GM18498 (cell line): ENCODE results near the gene WWP2.
"Not testable (repeated sequence)": the region's sequence is repeated elsewhere in the genome, so short reads cannot be mapped to it uniquely, and the experiment has no call there.

Experiments used
- ATAC-seq: cut with Tn5 transposase; IDR thresholded peaks from one replicate; pipeline ENCODE4 v1.9.1; 2021; ENCODE audit warnings: mild to moderate bottlenecking, moderate library complexity; ENCODE audit not compliant: unreplicated experiment

The WWP2 gene

DNA sequence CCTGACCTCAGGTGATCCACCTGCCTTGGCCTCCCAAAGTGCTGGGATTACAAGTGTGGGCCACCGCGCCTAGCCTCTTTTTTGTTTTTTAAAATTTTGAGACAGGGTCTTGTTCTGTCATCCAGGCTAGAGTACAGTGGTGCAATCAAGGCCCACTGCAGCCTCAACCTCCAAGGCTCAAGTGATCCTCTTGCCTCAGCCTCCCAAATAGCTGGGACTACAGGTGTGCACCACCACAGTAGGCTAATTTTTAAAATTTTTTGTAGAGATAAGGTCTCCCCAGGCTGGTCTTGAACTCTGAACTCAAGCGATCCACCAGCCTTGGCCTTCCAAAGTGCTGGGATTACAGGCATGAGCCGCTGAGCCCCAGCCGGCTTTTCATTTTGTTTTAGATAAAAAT lies 92.6 kb downstream of the WWP2 start:
- not testable (repeated sequence) for ATAC-seq

DNA sequence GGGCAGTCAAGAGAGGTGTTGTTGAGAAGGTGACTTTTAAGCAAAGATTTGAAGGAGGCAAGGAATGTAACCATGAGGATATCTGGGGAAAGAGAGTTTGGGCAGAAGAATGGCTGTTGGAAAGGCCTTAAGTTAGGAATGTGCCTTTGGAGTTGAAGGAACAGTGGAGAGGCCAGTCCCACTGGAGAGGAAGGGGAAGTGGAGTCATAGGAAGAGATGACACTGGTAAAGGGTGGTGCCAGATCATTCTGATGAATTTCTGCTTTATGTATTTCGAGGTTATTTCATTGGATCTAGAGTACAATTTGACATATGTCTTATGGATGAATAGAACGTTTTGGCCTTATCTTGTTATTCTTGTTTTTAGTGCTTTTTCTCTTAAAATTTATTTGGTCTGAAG lies 93.5 kb downstream of the WWP2 start:
- no peak for ATAC-seq

DNA sequence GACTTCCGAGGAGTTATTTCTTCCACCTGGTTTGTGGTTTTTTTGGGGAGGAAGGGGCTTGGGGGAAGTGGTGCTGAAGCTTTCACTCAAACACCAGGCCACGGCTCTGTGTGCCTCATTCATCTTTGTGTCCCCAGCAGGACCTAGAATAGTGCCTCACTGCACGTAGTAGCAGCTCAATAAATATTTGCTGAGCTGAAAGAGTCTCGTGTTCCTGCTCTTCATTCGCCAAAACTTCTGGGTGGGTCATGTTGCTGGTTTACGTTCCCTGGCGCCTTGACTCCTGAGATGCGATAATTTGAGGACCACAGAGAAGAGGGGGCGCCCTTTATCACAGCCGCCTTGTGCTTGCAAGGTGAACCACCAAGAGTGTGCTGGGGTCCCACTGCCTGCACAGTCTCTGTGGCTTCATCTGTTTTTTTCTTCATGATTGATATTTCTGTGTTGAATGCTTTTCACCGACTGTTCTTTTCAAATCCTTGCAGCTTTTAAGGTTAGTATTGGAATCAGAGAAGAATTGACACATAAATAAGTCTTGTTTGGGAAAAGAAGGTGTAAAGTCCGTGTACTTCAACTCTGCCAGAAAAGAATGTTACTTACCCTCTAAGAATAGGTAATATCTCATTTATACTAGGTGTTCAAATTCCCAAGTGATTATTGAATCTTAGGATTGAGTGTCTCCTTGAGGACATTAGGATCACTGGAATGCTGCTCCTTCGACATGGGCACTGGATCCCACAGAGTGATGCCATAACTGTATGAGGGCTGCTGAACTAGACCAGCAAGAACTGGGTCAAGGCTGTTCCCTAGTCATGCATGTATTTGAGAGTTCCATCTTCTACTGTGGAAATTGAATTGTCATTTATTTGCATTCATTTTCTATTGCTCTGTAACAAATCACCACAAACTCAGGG lies 96.3 kb downstream of the WWP2 start:
- no peak for ATAC-seq

DNA sequence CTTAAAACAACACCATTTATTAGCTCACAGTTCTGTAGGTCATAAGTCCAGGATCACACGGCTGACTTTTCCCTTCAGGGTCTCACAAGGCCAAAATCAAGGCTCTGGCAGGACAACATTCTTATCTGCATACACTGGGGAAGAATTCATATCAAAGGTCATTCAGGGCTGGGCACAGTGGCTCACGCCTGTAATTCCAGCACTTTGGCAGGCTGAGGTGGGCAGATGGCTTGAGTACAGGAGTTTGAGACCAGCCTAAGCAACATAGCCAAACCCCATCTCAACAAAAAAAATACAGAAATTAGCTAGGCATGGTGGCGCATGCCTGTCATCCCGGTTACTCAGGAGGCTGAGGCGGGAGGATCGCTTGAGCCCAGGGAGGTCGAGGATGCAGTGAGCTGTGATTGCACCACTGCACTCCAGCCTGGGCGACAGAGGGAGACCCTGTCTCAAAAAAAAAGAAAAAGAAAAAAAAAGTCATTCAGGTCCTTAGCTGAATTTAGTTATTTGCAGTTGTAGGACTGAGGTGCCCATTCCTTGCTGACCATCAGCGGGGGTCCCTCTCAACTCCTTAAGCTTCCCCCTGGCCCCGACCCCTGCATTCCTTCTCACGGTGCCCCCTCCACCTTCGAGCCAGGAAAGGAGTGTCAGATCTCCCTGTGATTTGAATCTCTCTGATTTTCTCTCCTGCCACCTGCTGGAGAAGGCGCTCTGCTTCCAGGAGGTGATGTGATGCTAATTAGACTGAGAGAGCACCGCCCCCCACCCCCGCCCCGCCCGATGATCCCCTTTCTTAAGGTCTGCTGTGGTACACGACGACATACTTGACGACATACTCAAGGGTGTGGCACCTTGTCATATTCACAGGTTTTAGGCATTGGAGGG lies 97.2 kb downstream of the WWP2 start:
- ATAC-seq: no peak

DNA sequence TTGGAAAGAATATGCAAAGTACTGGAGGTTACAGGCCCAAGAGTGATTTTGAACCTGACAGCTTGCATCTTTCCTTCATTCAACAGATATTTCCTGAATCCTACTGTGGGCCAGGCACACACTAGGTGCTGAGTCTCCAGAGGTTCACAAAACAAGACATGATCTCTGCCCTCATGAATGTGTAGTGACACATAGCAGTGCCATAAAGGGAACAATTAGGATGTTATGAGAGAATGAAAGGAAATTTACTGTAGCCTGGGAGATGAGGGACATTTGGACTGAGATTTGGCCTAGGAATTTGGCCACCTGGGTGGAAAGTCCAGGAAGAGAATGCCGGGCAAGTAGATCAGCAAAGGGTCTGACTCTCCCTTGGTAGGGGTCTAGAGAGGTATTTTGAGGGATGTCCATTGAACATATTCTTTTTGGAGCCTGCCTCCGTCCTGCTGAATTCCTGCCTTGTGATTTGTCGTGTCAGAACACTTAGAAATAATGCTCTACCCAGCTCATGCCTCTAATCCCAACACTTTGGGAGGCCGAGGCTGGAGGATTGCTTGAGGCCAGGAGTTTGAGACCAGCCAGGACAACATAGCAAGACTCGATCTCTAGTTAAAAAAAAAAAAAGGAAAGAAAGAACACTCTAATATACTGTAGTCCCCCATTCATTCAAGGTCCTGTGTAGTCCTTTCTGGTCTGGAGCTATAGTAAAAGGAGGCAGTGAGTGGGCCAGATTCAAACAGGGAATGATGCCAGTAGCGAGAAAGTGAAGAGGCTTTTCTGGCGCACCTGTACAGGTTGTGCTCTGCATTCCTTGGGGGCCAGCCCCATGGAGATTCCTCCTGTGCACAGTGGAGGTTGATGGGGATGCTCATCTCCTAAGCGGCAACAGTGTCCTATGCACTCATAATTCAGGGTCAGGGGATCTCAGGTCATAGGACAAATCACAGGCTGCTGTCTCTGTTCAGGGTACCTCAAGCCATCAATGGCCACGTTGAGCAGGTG lies 98.4 kb downstream of the WWP2 start:
- no peak for ATAC-seq

DNA sequence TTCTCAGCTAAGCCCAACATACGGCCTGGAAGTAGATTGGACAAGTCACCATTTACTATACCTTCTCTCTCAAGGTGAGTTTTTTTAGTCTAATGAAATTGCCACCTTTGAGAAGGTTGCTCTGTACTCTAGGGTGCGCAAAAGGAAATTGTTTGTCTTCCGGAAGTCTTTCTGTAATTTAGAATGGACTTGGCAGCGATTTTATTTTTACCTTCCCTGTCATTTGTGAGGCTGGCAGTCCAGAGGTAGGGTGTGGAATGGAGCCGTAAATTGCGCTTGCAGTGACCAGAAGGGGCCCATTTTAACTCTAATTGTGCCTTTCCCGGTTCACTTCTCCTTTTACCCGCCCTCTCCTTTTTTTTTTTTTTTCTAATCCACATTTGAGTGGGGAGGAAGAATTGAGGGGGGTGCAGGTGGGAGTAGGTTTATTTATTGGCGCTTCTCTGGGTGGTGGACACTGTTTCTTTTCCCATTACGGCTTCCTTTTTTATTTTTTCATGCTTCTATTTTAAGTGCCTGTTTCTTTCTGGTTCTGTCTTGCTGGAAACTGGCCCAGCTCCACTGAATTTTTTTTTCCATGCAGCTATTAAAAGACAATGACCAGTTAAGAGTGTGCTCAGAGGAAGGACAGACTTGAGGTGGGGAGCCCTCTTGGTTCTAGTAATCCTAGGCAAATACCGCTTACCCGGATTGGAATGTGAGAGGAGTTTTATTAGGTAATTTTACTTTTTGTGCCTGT lies 99.3 kb downstream of the WWP2 start:
- ATAC-seq: no peak

DNA sequence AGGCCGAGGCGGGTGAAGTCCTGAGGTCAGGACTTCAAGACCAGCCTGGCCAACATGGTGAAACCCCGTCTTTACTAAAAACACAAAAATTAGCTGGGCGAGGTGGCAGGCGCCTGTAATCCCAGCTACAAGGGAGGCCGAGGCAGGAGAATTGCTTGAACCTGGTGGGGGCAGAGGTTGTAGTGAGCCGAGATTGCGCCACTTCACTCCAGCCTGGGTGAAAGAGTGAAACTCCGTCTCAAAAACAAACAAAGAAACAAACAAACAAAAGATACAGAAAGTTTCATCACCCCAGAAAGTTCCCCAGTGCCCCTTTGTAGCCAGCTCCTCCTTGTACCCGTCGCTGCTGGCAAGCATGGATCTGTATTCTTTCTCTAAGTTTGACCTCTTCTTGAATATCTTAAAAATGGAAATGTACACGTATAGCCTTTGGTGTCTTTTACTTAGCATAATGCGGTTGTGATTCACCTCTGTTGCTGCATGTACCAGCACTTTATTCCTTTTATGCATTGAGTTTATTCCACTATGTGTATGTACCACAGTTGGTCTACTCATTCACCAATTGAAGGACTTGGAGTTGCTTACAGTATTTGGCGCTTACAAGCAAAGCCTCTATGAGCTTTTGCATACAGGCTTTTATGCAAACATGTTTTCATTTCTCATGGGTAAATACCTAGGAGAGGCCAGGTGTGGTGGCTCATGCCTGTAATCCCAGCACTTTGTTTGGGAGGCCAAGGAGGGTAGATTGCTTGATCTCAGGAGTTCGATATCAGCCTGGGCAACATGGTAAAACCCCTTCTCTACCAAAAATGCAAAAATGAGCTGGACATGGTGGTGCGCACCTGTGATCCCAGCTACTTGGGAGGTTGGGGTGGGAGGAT lies 101.5 kb downstream of the WWP2 start:
- no peak for ATAC-seq

DNA sequence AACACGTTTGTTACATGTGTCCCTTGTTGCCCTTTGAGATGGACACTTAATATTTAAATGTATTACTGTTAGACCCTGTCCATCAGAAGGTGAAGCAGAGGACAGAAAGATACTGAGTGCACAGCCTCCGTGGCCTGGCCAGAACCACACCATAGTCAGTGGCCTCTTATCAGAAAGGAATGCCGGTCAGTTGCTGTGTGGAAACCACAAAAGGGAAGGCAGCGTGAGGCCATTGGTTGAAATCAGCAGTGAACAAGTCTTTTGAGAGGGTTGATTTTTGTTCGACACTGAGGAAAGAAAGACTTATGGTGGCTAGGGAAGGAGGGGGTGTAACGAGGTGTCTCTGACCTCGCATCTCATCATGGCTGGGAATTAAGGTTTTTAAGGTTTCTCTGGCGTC lies 103.6 kb downstream of the WWP2 start:
- ATAC-seq: no peak

DNA sequence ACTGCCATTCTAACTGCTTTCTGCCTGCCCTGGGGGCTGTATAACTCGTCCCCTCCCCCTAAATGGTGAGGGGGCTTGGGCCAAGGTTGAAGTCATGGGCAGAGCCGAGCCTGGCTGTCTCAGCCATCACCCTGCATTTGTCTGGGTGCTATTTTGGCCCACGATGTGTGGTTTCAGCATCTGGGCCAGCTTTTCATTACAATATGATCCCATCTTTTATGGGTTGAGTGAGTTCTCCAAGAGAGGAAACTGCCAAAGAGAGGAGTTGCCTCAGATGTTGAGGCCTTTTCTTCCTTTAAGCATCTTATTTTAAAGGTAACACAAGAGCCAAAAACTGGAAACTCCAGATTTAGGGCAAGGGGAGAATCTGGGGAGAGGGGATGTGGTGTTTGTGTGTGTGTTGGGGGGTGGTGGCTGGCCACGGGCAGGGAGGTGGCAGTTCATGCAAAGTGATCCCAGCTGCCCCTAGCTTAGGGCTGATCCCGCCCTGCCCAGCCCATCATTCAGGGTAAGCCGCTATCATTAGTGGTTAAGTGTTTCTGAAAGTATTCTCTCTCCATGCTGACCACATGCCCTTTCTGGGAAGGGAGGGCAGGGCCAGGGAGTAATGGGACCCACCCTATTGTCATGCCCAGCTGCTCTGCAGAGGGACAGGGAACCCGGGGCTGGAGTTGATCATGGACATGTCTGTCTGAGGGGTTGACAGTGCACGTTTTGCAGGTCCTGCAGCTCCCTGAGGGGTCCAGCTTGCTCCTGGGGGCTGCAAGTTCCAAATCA lies 105.8 kb downstream of the WWP2 start:
- ATAC-seq: no peak

DNA sequence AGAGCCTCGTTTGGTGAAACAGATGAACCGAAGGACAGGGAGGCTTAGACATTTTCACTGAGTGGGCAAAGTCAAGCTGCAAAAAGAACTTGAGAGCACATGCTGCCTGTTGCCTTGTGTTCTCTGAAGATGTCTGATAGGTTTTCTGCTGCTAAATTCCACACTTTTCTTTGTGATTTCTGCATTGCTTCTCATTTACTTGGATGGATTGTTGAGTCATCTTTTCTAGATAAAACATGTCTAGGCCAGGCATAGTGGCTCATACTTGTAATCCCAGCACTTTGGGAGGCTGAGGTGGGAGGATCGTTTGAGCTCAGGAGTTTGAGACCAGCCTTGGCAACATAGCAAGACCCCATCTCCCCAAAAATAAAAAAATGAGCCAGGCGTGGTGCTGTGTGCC lies 108.6 kb downstream of the WWP2 start:
- no peak for ATAC-seq

DNA sequence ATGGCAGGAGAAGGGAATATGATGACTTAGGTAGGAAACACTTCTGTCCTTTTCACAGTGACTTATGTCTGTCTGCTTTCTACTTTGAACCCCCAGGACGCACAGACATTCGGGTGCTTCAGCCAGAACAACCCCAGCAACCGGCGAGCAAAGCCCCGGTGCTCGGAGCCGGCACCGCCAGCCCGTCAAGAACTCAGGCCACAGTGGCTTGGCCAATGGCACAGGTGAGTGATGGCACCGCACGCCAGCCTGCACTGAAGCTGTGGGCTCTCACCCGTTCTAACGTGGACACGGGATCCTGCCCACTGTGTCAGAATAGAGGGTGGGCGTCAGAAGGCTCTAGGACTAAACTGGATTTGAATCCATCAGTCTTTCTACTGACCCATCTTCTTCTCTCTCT lies 109.6 kb downstream of the WWP2 start:
- ATAC-seq: no peak

DNA sequence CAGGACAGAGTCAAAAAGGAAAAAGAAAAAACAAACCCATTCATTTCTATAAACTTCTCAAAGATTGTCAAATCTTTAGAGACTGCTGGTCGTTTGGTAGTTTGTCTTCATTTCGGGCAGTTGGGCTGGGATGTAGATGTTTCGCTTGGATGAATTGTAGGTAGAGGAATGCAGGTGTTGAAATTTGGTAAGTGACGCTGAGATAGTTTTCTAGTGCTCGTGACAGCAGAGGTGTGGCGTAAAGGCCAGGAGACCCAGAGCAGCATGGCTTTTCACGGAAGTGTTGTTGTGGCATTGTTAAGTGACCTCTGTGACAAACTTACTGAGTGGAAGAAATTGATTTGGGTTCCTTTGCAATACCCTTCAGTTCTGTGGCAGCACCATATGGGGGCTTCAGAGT lies 110.8 kb downstream of the WWP2 start:
- ATAC-seq: no peak

DNA sequence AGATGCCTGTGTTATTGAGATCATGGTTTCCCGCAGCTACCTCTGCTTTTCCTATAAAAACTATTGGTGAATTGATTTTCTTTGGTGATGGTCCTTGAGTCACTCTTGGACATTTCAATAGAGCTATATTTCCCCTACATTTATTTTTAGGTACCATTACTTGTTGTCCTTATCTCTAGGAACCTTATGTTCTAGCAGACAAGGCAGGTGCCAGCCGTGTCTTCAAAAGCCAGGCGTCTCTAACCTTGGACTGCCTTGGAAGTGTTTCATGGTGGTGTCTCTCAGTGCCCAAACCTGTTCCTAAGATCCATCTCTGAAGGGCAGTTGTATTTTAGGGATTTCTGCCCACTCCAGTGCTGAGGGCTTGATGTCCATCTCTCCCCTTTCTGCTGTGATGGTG lies 111.7 kb downstream of the WWP2 start:
- ATAC-seq: no peak

DNA sequence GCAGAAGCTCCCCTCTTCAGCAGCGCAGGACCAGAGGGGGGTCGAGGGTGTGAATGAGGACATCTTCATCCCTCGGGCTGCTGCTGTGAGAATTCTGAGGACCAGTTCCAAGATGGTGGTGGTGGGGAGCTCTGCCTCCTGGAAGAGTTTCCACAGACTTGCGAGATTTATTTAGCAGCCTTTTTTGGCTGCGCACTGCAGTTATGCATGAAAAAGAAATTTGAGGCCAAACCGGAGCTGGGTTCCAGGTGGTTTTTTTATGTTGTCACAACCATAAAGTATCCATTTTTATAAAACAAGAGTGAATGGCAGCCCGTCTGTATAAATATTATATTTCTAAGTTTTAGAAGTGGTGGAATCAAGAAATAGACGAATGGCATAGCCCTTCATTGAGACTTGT lies 112.1 kb downstream of the WWP2 start:
- no peak for ATAC-seq

DNA sequence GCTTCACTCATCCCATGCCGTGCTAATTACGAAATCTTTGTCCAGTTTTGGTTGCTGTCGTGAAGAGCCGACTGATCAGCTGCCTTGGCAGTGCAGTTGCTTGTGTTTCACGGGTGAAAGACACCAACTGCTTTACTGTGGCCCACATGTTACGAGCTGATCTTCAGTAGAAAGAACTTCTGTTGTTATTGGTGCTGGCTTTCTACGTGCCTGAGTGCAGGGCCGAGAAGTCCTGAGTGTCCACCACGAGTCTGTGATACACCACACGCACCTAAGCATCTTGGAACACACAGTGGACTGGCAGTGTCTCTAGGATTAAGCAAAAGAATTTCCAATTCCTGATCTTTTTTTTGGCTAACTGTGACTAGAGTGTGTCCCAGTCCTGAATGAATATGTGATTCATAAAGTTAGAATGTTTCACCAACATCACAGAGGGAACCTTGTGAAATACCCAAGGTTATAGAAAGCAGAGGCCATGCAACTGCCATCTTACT lies 118.6 kb downstream of the WWP2 start:
- no peak for ATAC-seq

DNA sequence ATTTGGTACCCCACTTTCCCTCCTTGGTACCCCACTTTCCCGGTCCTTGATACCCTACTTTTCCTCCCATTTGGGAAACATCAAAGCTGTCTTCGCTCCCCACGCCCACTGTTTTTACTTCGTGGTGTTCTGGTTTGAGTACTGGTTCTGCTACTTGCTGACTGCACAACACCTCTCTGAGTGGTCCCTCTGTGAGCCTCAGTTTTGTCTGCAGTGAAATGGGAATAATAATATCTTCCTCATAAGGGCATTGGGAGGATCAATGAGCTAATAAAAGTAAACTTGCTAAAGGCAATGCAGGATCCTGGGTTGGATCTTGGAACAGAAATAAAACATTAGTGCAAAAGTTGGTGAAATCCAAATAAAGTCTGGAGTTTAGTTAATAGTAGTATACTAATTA lies 119.0 kb downstream of the WWP2 start:
- no peak for ATAC-seq

DNA sequence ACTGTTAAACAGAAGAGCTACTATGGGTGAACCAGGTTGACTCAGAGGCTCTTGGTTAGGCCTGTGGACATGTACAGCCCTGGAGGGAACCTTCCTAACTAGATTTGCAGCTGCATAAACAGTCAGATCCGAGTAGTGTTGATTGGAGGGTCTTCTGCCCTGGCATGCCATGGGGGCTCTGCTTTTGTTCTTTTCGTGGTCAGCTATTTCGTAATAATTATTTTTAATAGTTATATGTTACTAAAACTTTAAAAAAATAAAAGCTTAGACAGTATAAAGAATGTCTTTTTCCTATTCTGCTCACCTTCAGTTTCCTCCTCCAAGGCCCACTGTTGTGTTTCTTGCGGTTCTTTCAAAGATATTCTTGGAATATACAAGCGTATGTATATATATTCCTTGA lies 121.6 kb downstream of the WWP2 start:
- ATAC-seq: no peak

DNA sequence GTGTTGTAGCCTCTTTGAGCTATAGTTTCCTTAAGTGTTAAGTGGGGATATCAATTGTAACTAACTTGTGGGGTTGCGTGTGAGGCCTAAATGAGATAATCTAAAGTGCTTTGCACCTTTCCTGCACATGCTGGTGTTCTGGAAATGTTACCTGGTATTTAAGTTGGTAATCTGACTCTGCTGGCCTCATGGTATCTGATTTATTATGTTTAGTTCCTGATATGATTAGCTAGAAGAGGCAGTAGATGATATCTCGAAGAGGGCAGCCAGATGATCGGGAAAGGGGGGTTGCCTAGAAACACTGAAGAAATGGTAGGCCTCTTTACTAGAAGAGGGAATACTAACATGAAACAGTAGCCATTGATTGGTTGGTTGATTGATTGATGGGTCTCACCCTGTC lies 123.6 kb downstream of the WWP2 start:
- ATAC-seq: no peak
